CD4-positive, alpha-beta T cell treated with Interleukin-12 subunit alpha and Interleukin-12 subunit beta, for 1 hour (primary cell): ENCODE results near the gene KMT2D.
A peak's percentile ranks its signal among the peaks of the same experiment; 100 is the strongest.

Experiments
- DNase-seq: peaks from one replicate; pipeline ENCODE4 v3.0.0-alpha.2; 2020

Gene KMT2D

GRCh38 chr12:49050507-49051372 lies 9.9 kb downstream of the KMT2D start:
- DNase-seq, result no peak

DNA sequence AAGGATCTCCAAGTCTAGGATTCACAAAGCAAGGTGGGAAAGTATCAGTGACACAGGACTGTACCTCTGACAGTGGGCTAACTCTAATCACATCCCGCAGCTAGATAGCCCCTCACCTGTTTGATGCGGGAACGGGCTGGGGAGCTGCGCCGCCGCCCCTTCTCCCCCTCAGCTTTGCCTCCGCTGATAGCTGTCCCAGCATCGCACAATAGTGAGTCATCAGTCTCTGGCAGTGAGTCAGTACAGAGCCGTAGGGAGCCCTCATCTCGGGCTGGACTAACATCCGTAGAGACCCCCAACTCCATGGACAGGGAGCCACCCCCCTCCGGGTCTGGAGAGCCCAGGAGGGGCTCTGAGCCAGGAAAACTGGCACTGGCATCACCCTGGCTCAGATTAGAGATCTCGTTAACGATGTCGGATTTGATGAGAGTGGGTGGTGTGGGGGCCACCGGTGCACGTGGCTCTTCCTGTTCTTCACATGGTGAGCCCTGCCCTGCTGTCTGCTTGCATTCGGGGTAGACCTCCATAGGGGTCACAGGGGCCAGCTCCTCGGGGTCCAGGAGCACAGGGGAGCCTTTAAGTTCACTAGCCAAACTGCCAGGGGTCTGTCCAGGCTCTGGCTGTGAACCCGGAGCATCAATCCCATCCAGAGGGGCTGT lies 10.9 kb downstream of the KMT2D start:
- DNase-seq, result no peak

- DNase-seq, result no peak
Measured at GRCh38 chr12:49048953-49049352, 11.6 kb downstream of the KMT2D start.

- no peak for DNase-seq
Measured at GRCh38 chr12:49046129-49046895, 14.3 kb downstream of the KMT2D start.

DNA sequence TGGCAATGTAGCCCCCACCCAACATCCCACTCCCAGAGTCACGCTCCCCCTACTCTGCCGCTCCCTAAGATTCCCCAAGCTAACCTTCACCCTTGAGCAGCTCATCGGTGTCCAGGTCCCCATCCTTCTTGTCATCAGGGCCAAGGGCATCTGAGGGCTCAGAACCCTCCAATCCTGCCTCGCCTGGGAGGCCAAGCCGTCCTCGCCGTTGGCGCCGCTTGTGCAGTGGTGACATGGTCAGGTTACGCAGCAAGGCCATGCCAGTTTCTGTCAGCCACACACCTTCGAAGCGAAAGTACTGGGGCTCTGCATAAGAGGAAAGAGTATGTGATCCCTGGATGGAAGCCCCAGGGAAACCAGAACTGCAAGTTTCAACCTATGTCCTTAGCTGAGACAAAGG lies 15.9 kb downstream of the KMT2D start:
- no peak for DNase-seq

GRCh38 chr12:49043856-49044258 lies 16.7 kb downstream of the KMT2D start:
- DNase-seq, result peak; percentile 84

GRCh38 chr12:49043241-49043640 lies 17.4 kb downstream of the KMT2D start:
- DNase-seq, result no peak

DNA sequence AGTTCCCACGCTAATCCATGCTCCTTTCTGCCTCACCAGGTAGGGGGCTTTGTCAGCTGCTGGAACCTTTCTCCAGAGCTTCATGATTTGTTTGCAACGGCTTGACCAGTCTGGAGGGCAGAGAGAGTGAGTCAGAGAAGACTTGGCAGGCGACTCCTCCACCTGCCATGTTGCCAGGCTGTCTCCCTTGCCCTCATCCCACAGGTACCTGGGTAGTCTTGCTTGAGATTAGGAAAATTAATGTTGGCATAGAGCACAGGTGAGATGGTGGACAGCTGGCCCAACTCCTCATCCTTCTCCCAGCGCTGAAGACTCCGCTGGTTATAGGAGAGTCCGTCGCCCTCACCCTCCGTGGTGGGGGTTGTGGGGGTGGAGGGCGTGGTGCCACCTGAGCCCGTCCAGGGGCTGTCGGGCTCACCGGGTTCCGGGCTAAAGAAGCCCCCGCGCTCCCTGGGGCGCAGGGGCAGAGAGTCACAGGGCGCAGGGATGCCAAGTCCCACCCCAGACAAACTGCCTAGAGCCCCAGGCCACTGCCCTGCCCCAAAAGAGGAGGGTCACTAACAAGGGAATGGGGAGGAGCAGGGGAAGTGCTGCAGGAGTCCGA lies 18.6 kb downstream of the KMT2D start:
- DNase-seq, result no peak

DNA sequence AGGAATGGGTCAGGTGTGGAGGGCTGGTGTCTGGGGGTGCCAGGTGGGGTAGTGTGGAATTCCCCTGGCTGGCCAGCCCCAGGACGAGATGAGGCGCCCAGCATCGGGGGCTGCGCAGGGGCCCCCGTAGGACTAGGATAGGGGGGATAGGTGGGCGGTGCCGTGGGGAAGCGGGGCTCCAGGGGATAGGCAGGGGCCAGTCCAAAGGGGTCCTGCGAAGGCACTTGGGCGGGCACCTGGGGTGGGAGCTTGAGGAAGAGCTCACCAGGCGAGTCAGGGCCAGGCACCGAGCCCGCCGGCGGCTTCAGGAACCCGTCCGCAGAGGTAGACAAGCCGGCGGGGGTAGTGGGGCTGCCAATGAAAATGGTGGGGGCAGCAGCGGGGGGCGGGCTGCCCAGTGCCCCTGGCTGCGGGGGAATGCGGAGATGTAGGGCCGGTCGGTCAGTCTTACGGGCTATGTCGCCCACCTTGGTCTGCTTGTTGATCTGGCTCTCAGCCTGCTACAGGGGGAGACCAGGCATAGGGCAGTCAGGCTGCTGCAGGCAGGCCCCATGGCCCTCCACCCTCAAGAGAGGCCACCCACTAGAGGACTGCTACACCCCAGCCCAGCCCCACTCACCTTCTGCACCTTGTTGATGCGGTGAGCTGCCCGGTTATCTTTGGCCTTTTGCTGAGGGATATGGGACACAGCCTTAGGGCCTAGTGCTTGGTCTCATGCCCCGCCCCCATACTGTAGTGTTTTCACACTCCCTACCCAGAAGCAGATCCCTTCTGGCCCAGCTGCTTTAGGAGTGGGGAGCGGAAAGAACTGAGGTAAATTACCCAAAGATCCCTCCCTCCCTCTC lies 19.3 kb downstream of the KMT2D start:
- no peak for DNase-seq

- no peak for DNase-seq
Measured at GRCh38 chr12:49040364-49040855, 20.2 kb downstream of the KMT2D start.

- DNase-seq, result no peak
Measured at GRCh38 chr12:49039421-49040363, 20.9 kb downstream of the KMT2D start.

GRCh38 chr12:49038291-49038955 lies 22.2 kb downstream of the KMT2D start:
- no peak for DNase-seq

GRCh38 chr12:49037947-49038237 lies 22.7 kb downstream of the KMT2D start:
- no peak for DNase-seq

DNA sequence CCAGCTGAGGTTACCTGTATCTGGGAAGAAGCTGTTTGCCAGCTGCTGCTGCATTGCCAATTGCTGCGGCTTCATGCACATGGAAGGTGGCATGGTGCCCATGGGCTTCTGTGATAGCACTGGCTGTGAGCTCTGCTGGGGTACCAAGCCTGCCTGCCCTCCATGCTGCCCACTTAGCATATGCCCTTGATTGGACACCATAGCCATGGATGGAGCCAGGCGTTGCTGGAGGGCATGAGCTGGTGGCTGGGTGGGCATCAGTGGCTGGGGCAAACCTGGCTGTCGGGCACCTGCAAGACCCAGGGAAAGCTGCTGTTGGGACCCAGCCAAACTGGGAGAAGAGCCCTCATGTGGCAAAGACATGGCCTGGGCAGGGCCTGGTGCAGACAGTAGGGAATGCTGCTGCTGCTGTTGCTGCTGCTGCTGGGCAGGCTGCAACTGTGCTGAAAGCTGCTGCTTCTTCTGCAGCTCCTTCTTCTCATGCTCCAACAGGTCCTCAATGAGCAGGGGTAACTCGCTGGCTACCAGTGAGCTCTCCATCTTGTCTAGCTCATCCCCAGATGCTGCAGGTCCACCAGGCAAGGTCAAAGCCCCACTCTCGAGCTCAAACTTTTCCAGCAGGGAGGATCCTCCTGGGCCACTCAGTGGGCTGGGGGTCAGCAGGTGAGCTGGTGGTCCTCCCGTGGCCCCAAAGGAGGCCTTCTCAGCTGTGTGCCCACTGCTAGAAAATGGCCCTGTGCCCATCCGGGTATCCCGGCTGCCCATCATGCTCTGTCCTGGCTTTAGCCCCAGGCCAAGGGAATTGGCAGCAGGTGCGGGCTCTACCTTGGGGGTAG lies 23.3 kb downstream of the KMT2D start:
- no peak for DNase-seq

DNA sequence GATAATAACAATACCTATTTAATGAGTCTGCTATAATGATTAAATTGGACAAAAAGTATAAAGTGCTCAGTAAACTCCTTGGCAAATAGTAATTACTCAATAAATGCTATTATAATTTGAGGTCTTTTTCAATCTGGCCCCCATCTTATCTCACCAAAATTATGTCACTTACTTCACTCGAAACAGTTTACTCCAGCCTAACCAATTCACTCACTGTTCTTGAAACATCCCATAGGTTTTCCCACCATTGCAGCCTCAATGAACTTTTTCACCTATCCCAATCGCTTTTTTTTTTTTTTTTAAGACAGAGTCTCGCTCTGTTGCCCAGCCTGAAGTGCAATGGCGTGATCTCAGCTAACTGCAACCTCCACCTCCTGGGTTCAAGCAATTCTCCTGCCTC lies 24.6 kb downstream of the KMT2D start:
- no peak for DNase-seq

DNA sequence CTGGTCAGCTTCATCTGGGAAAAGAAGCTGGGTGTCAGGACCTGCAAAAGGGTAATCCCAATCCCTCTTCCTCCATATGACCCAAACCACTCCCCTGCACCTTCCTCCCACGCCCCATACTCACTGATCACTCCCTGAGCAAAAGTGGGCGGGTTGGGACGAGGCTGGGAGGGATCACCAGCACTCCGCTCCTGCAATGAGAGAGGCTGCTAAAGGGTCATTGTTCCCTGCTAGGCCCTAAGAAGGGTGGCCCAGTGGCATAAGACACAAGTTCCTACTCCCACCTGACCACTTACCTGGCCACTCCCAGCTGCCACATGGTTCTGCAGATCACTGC lies 26.3 kb downstream of the KMT2D start:
- DNase-seq, result no peak

DNA sequence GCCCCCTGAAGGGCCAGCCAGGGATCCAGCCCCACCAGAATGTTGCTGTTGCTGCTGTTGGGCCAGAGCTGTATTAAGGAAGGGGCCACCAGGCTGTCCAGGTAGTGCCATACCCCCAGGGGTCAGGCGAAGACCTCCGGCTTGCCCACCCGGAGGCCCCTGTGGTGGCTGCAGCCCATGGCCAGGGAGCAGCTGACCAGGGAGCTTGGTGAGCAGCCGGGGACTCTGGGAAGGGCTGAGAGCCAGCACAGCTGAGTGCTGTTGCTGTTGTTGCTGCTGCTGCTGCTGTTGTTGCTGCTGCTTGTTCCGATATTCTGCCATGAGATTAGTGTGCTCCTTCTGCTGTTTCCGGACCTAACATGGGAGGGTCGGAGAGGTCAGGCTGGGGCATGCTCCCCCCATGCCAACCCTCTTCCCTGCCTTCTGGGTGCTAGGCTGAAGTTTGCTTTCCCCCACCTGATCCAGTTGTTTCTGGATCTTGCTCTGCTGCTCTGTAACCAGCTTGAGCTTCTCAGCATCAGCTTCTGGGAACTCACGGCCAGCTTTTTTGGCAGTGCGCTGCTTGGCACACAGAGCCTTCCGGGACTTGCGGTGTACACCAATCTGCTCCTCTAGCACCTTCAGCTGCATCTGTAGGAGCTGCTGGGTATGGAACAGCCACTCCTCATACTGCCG lies 26.8 kb downstream of the KMT2D start:
- no peak for DNase-seq

DNA sequence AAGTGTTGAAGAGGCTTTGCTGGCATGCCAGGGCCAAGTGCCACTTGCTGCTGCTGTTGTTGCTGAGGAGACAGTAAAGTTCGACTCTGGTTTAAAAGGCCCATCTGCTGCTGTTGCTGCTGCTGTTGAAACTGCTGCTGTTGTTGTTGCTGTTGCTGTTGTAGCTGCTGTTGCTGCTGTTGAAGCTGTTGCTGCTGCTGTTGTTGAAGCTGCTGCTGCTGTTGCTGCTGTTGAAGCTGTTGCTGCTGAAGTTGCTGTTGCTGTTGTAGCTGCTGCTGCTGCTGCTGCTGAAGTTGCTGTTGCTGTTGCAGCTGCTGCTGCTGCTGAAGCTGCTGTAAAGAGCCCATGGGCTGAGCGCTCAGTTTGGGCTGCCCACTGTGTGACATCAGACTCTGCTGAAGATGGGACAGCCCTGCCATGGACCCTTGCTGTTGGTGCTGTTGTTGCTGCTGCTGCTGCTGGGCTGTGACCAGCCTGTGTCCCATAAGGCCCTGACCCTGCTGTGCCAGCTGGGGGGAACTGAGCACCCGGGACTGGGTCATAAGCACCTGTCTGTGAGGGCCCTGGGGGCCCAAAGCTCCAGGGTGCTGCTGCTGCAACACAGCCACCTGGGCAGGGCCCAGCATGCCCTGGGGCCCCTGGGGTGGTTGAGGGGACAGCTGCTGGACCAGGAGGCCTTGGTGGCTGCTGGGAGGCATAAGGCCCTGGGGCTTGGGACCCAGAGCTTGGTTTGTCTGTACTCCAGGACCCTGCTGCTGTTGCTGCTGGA lies 27.7 kb downstream of the KMT2D start:
- DNase-seq, result no peak
